Measurements from ENCODE around the gene ZNF593OS. TPM values are rescaled to one million over a fixed set of nuclear protein-coding genes. Genes with fewer than 3 reads are reported as not detected.

The ZNF593OS gene
- total RNA-seq, 4 donors from 2014 or later, result not detected

GRCh38 chr1:26132834-26133167, 38.8 kb downstream of the ZNF593OS start:
- WGBS, result 97% methylated on average over 2 of the region's 2 CpGs
- H3K27me3 ChIP-seq, result no peaks in the 10 kb centered on the region
- TF ChIP-seq POLR2AphosphoS5 (IDR thresholded peaks at IDR 0.05) (no peak), POLR2A (IDR thresholded peaks at IDR 0.05; ENCODE audit: low read depth) (no peak), CTCF (IDR thresholded peaks at IDR 0.05) (no peak), EP300 (IDR thresholded peaks at IDR 0.05) (no peak)
- DNase-seq (ENCODE audit: extremely low spot score), result no peak
- intact Hi-C loops (cut with DNase I), result no loop called here
- H3K36me3 ChIP-seq, result no peaks in the 10 kb centered on the region
- no peak overlapping the region for H3K4me3 ChIP-seq
- H3K9me3 ChIP-seq, result no peaks in the 10 kb centered on the region
- no peak overlapping the region for H3K27ac ChIP-seq (replicated peaks in 1 of 4)
- H3K4me1 ChIP-seq, result peaks cover 0 to 4% (median 0%) of the 10 kb centered on the region in 4 donors

- 80% methylated on average over 5 of the region's 5 CpGs for WGBS
- H3K9me3 ChIP-seq, result no peaks in the 10 kb centered on the region
- peaks cover 0 to 8% (median 2%) of the 10 kb centered on the region in 4 donors for H3K4me1 ChIP-seq
- no peak overlapping the region for H3K4me3 ChIP-seq
- intact Hi-C loops (cut with DNase I), result no loop called here
- H3K27ac ChIP-seq (replicated peaks in 1 of 4), result no peak overlapping the region
- no peak for TF ChIP-seq EP300 (IDR thresholded peaks at IDR 0.05)
- TF ChIP-seq CTCF (IDR thresholded peaks at IDR 0.05), result no peak
- TF ChIP-seq POLR2A (IDR thresholded peaks at IDR 0.05; ENCODE audit: low read depth), result no peak
- no peak for TF ChIP-seq POLR2AphosphoS5 (IDR thresholded peaks at IDR 0.05)
- no peaks in the 10 kb centered on the region for H3K36me3 ChIP-seq
- H3K27me3 ChIP-seq, result no peaks in the 10 kb centered on the region
- no peak for DNase-seq (ENCODE audit: extremely low spot score)
These were observed 39.4 kb downstream of the ZNF593OS start for GRCh38 chr1:26132128-26132833.

GRCh38 chr1:26130695-26131094, 40.9 kb downstream of the ZNF593OS start:
- Histone ChIP-seq H3K9me3 (no peaks in the 10 kb centered on the region), H3K4me1 (peaks cover 0 to 19% (median 3%) of the 10 kb centered on the region in 4 donors), H3K27ac (replicated peaks in 1 of 4) (no peak overlapping the region), H3K4me3 (no peak overlapping the region), H3K36me3 (no peaks in the 10 kb centered on the region), H3K27me3 (no peaks in the 10 kb centered on the region)
- 56% methylated on average over 1 of the region's 1 CpG for WGBS
- TF ChIP-seq POLR2A (IDR thresholded peaks at IDR 0.05; ENCODE audit: low read depth) (no peak), CTCF (IDR thresholded peaks at IDR 0.05) (no peak), POLR2AphosphoS5 (IDR thresholded peaks at IDR 0.05) (no peak), EP300 (IDR thresholded peaks at IDR 0.05) (no peak)
- DNase-seq (ENCODE audit: extremely low spot score), result no peak
- intact Hi-C loops (cut with DNase I), result no loop called here

- TF ChIP-seq CTCF (IDR thresholded peaks at IDR 0.05) (no peak), POLR2A (IDR thresholded peaks at IDR 0.05; ENCODE audit: low read depth) (no peak), EP300 (IDR thresholded peaks at IDR 0.05) (no peak), POLR2AphosphoS5 (IDR thresholded peaks at IDR 0.05) (no peak)
These were observed 41.9 kb downstream of the ZNF593OS start for GRCh38 chr1:26129778-26130177.

More at GRCh38 chr1:26129778-26130177, 41.9 kb downstream of the ZNF593OS start:
- intact Hi-C loops (cut with DNase I), result no loop called here
- Histone ChIP-seq H3K9me3 (no peaks in the 10 kb centered on the region), H3K4me3 (no peak overlapping the region), H3K4me1 (peaks cover 0 to 19% (median 3%) of the 10 kb centered on the region in 4 donors), H3K27ac (replicated peaks in 1 of 4) (no peak overlapping the region), H3K36me3 (no peaks in the 10 kb centered on the region), H3K27me3 (no peaks in the 10 kb centered on the region)
- DNase-seq (ENCODE audit: extremely low spot score), result no peak
- 92% methylated on average over 4 of the region's 4 CpGs for WGBS

Measured in esophagus muscularis mucosa (tissue), 4 donors.